SW480 (cell line): ENCODE results near the gene KAT6B.
"Not testable (repeated sequence)": the region's sequence is repeated elsewhere in the genome, so short reads cannot be mapped to it uniquely, and the experiment has no call there.

Experiments used
- DNase-seq: peaks from one replicate; pipeline ENCODE4 v3.0.0-alpha.2; 2016; ENCODE audit warnings: low spot score

The KAT6B gene

DNA sequence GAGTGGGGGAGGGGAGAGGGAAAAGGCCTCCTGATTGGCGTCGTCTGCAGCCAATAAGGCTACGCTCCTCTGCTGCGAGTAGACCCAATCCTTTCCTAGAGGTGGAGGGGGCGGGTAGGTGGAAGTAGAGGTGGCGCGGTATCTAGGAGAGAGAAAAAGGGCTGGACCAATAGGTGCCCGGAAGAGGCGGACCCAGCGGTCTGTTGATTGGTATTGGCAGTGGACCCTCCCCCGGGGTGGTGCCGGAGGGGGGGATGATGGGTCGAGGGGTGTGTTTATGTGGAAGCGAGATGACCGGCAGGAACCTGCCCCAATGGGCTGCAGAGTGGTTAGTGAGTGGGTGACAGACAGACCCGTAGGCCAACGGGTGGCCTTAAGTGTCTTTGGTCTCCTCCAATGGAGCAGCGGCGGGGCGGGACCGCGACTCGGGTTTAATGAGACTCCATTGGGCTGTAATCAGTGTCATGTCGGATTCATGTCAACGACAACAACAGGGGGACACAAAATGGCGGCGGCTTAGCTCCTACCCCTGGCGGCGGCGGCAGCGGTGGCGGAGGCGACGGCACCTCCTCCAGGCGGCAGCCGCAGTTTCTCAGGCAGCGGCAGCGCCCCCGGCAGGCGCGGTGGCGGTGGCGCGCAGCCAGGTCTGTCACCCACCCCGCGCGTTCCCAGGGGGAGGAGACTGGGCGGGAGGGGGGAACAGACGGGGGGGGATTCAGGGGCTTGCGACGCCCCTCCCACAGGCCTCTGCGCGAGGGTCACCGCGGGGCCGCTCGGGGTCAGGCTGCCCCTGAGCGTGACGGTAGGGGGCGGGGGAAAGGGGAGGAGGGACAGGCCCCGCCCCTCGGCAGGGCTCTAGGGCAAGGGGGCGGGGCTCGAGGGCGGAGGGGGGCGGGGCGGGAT is at the start of gene KAT6B:
Gene KAT6B, plus strand, starts transcription at position 459 of the 903 bp plus-strand sequence. CDS start 16,258 bp downstream, outside the sequence.
- peak; percentile 100 for DNase-seq

DNA sequence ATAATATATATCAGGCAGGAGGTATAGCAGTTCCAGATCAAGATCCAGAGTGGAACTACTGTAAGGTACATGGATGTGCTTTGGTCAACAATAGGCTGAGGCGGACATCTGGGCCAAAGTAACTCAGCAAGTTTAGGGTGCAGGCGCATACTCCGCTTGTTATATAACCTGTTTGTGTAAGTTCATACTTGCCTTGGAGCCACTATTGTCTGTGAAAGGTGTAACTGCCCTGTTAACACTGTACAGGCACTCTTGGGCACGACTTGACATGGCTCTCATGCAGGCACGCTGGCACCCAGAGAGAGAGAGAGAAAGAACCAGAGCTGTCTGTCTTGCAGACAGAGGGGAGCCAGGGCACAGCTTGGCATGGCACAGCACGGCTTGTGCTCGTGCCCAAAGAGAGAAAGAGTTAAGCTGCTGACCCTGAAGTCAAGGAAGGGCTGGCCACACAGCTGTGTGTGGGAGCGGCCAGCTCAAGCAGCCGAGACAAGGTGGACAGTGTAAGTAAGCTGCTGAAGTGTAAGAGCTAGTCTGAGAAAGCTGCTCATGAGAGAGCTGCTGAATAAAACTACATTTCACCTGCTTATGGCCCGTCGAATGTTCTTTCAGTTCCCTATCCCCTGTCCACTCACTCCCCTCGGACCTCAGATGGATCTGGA is 47.8 kb upstream of the KAT6B start:
- DNase-seq, result no peak

DNA sequence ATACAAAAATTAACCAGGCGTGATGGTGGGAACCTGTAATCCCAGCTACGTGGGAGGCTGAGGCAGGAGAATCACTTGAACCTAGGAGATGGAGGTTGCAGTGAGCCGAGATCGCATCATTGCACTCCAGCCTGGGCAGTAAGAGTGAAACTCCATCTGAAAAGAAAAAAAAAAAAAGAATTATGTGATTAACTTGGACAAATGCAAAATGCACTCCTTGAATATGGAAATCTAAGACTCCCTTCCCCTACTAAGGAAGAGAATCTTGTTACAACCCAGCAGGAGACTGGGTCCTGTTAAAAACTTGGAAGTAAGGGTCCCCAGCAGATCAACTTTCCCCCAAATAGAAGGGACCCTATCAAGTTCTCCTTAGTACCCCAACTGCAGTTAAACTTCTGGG is 44.5 kb upstream of the KAT6B start:
- not testable (repeated sequence) for DNase-seq

DNA sequence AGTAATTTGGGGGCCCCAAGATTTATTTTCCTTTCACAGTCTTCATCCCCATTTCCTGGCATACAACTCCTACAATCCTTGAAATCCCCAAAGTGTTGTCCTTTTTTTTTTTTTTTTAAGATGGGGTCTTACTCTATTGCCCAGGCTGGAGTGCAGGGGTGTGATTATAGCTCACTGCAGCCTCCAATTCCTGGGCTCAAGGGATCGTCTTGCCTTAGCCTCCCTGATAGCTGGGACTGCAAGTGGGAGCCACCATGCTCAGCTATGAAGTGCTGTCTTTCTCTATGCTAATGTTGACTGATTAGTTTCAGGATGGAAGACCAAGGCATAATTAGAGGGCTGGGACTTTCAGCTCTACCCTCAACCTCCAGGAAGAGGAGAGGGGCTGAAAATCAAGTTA is 41.9 kb upstream of the KAT6B start:
- no peak for DNase-seq

DNA sequence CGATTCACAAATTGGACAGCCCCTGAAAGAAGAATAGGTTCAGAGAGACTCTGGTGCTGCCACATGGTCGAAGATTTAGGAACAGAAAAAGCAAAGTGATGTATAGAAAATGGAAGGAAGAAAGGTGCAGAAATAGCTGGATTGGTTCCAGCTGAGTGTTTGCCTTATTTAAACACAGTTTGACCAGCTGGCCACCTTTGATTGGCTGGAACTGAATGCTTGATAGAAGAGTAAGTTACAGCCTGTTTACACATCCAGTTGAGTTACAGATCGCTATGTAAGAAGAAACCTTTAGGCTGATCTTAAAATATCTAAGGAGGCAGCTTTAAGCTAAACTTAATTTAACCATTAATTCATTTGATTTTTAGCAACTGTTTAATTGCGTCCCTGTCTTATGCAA is 40.3 kb upstream of the KAT6B start:
- DNase-seq, result no peak

DNA sequence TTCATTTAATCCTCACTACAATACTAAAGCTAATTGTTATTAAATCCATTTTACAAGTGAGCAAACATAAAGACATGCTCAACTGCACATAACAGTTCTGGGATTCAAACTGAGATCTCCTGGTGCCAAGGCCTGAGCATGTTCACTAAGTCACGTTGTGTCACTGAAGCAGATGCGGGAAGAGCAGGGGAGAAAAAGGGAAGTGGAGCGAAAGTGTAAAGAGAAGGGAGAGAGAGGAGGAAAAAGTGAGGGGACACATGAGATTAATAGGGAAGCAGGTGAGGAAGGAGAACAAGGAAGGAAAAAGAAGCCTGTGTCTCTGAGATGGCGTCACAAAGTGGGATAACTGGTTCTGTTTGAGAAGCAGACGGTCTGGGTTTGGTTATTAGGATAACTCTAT is 38.9 kb upstream of the KAT6B start:
- DNase-seq, result no peak

DNA sequence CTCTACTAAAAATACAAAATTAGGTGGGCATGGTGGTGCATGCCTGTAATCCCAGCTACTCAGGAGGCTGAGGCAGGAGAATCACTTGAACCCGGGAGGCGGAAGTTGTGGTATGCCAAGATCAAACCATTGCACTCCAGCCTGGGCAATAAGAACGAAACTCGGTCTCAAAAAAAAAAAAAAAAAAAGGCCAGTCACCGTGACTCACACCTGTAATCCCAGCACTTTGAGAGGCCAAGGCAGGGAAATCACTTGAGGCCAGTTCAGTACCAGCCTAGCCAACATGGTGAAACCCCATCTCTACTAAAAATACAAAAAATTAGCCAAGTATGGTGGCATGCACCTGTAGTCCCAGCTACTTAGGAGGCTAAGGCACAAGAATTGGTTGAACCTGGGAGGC is 34.4 kb upstream of the KAT6B start:
- not testable (repeated sequence) for DNase-seq

DNA sequence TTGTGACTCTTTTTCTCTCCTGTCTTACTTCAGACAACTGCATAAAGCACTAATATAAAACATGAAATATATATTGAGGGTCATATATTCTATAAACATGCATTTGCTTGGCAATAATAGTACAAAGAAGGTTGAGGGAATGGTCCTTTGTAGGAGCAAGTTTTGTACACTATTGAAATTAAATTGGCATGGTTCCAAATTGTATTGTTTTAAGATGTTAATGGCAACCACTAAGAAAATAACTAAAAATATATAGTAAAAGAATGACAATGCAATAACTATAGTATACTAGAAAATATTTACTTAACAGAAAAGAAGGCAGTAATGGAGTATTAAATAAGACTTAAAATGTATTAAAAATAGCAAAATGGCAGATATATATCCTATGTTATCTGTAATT is 33.7 kb upstream of the KAT6B start:
- no peak for DNase-seq

DNA sequence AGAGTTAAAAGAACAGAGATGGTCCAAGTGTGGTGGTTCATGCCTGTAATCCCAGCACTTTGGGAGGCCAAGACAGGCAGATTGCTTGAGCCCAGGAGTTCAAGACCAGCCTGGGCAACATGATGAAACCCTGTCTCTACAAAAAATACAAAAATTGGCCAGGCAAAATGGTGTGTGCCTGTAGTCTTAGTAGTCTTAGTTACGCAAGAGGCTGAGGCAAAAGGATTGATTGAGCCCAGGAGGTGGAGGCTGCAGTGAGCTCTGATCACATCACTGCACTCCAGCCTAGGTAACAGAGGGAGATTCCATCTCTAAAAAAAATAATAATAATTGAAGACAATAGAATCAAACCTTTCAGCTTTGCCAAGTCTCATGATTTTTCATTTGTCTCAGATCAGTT is 33.2 kb upstream of the KAT6B start:
- DNase-seq, result not testable (repeated sequence)

DNA sequence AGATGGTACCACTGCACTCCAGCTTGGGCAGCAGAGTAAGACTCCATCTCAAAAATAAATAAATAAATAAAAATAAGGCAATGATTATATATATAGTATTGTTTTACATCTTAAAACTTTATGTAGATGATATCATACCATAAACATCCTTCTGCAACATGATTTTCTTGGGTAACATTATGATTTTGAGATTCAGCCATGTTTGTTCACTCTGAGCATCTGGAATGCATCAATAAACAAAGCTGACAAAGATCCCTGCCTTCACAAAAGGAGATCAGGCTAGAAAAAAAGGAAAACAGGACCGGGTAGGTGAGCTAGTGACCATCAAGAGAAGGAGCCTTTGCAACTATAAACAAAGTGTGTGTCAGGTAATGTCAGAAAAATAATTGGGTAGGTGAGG is 31.9 kb upstream of the KAT6B start:
- no peak for DNase-seq

DNA sequence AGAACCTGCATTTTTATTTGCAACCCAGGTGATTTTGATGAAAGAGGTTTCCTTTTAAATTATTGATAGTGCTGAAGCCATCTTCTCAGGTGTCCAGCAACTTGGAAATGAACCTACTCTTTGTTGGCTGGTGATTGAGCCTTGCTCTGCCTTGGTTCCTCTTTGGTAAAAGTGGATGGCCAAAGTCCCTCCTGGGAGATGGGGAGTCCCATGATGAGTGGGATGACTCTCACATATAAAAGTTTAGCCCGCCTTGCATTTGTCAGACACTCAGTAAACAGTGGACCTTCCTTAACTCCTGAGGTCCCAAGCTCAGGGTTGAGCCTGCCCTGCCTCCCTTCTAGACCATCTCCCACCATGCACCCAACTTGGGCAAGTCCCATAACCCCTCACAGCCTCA is 28.9 kb upstream of the KAT6B start:
- no peak for DNase-seq

DNA sequence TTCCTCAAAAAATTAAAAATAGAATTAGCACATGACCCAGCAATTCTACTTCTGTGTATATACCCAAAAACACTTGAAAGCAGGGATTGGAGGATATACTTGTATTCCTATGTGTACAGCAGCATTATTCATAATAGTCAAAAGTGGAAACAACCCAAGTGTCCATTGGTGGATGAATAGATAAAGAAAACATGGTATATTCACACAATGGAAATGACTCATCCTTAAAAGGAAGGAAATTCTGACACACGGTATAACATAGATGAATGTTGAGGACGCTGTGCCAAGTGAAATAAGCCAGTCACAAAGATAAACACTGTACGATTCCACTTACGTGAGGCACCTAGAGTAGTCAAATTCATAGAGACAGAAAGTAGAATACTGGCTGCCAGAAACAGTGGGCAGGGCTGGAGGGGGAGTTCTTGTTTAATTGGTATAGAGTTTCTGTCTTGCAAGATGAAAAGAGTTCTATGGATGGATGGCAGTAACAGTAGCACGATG is 26.6 kb upstream of the KAT6B start:
- DNase-seq, result no peak

DNA sequence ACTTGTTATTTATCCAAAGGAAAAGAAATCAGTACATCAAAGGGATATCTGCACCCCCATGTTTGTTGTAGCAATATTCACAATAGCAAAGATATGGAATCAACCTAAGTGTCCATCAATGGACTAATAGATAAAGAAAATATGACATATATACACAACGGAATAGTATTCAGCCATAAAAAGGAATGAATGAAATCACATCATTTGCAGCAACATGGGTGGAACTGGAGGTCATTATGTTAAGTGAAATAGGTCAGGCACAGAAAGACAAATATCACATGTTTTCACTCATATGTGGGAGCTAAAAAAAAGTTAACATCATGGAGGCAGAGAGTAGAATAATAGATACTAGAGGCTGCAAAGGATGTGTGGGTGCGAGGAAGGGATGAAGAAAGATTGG is 25.0 kb upstream of the KAT6B start:
- no peak for DNase-seq

DNA sequence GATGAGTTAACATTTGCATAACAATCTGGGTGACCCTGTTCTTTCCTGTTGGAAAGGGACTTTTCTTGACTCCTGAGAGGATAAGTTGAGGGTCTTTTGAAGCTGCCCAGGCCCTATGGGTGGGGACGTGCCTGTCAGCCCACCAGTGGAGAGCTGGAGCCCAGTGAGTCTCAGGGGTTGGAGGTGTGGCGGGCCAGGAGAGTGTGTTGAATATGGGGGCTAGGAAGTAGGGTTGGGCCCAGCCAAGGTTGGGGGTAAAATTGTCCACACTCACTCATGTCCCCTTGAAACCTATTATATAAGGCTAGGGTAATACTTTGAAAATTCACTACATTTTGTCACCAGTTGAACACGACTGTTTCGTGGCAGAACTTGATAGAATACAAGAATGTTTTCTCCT is 17.9 kb upstream of the KAT6B start:
- DNase-seq, result no peak

DNA sequence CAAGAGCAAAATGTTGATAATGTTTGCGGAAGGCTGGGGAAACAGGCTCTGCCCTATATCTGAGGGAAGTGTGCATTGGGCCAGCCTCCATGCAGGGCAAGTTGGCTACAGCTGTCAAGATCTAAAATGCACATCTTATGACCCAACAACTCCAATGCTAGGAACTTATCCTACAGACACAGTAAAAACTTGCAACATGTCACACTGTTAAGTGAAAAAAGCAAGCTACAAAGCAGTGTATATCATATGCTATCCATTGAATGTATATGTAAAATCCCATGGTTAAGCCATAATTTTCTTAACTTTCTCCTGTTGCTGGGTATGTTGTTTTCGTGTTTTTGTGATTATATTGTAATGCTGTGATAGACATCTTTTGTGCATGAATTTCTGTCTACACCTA is 16.3 kb upstream of the KAT6B start:
- DNase-seq, result no peak

DNA sequence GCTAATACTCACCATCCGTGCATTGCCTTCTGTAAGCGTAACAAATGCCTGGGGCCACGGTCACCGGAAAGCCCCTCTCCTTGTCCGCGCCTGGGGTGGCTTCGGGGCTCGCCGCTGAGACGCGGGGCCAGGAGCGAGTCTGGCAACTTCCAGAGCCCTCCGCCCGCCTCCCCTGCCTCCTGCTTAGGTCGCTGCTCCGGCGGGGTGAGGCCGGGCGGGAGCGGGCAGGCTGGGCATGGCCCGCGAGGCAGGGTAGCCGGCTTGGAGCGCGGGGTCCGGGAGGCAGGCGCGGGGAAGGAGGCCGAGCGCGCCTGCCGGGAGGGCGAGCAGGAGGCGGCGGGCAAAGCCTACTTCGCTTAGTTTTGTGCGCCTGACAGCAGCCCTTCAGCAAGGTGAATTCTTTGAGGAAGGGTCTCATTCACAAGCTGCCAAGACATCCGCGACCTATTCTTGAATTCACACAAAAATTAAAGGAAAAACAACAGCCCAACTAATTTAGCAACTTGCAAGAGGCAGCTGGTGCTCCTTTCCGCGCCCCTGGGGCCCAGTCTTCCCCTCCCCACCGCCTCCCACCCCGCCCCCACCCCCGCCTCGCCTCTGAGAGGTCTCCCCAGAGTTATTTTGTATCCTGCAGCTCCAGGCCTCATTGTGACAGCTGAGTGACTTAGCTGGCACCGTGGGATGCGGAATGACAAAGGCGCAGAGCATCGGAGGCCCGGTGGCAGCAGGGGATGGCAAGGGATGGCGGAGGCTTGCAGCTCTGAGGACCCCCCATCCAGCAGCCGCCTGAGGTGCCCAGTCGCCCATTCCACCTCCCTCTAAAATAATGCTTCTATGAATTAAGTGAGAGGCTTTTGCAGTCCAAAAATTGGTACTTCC is 12.8 kb upstream of the KAT6B start:
- DNase-seq, result no peak

DNA sequence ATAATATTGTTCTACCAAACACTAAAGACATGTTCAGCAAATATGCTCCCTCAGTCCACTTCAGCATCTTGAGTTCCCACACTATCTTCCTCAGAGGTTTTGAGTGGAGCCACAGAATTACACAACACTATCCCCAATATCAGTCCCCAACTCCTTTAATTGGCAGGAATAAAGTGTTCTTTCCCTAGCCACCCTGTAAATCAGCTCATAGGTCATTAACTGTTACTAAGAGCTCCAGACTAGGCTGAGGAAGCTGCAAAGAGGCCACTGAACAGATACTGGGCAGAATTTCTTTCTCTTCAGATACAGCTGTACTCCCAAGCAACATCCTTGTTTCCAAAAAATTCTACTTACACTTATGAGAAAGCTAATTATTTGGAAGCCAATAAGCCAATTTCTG is 11.6 kb upstream of the KAT6B start:
- DNase-seq, result no peak

DNA sequence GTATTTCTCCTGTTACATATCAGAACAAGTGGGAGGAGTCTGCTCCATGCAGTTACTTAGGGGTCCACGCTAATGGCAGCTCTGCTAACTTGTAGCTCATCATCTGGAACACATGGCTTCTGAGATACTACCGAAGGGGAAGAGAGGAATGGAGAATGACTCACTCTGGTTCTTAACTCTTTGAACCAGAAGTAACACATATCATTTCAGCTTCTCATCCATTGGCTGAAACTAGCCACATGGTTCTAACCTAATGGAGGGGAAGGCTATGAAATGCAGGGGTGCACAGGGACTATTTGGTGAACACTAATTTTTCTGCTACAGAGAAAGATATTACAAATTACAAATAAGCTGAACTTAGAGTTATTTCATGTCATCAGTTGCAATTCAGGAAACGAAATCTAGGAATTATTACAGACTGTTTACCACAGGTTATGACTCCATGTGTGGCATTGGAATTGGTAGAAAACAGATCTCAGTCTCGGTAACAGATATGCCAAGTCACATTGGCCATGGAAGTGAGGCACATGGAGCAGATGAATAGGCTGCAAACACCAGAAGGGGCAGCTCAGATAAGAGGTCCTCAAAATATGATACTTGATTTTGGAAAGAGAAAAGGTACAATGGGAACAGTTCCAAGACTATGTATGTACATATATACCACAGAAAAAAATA is 9.4 kb upstream of the KAT6B start:
- no peak for DNase-seq

DNA sequence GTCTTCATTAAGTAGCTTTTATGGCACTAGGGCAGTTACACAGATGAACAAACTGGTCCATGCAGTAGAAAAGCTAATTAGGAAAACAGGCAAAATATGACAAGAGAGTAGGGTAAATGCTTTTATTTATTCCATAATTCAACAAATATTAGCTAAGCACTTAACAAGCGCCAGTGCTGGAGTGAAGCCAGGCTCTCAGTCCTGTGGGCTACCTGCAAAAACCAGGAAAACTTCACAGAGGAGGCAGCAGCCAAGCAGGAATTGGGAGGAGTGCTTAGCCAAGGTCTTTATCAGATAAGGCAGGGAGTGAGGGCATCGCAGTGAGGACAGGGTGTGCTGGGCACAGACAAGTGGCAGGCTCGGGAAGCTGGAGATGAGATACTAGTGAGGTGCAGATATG is 4.9 kb upstream of the KAT6B start:
- peak; percentile 11 for DNase-seq

DNA sequence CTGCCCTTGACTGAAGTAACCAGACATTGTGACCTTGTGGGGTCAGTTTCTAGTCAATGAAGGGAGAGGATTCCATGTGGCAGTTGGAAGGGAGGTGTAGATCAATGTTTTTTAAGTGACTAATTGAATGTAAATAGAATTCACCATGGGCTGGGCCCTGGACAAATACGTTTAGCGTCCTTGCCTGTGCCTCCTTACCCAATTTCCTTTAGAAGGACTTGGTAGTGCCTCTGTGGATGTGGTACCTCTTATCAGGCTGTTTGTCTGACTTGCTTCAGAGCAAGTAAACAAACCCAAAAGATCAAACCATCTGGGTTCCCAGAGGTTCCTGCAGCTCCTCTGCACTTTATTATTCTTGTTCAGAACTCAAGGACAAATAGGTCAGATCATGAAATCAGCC is 4.3 kb upstream of the KAT6B start:
- no peak for DNase-seq

DNA sequence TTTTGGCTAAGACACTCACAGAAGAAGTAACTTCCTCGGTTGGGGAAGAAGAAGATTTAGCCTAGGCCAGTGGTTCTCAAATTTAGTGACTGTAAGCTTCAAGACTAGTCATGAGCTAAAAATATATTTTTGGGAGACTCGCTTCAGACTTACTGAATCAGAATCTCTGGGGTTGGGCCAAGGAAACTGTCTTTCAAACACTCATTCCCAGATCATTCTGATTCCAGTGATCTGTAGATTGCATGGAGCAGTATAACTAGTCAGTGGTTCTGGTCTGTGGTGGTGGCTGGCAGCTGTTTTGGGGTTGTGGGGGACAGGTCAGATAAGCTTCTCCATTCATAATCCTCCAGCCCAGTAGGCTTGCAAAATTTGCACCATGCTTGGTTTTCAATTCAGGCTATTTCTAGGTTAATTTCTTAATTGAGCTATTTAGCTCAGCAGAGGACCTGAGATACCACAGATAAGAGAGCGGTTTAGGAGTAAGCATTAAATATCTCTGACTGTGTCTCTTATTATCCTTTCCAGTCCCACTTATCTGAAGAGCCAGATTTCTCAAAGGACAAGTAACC is 3.8 kb upstream of the KAT6B start:
- DNase-seq, result no peak

DNA sequence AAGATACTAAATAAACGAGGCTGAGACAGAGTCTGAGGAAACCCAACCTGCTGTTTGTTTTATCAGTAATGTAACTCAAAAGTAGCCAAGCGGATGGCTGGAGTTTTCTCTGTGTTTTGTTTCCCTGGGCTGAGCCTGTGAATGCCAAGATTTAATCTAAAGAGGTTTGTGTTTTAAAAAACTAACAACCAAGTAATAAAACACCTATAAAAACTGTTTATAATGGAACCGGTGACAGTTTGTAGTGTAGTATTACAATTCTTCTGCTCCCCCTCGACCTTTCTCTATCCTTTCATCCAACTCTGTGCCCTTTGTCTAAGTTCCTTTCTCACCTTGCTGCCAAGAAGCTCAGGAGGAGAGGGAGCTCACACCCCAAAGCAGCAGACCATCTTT is 2.6 kb upstream of the KAT6B start:
- no peak for DNase-seq
